Muscle of back (tissue), 13 donors: ENCODE results near the gene MYO1E. TPM values are rescaled to one million over a fixed set of nuclear protein-coding genes. Genes with fewer than 3 reads are reported as not detected.
"Not testable (repeated sequence)": the region's sequence is repeated elsewhere in the genome, so short reads cannot be mapped to it uniquely, and the experiment has no call there.

Source experiments
- DNase-seq, 3 donors: peaks; one replicate each; pipeline versions ENCODE4 v3.0.0 to v3.0.0-alpha.2; 2013
- long read RNA-seq, 9 donors: transcript quantifications; one replicate each; lab custom pipeline, GENCODE V29; 2026
- polyA plus RNA-seq, 10 donors: library from polyadenylated mRNA; unstranded; fragments of 120-200 nt; gene quantifications; one replicate each; pipeline ENCODE4 v1.2.1, GENCODE V29; 2013; ENCODE audit not compliant: insufficient read length in 10 of 10

The MYO1E gene
- 10 to 100 TPM; 30.4 to 45.6 (median 41.7) TPM for polyA plus RNA-seq
- long read RNA-seq, donor 1, partial matches to known transcripts: 8 of 8 reads
- long read RNA-seq, donor 1, other reads (novel, unspliced or antisense): 0 of 8 reads
- long read RNA-seq, donor 2, full-length matches to known transcripts: 1 of 1 reads
- long read RNA-seq, donor 2, partial matches to known transcripts: 0 of 1 reads
- long read RNA-seq, donor 2, other reads (novel, unspliced or antisense): 0 of 1 reads
- long read RNA-seq, donor 3: 0 reads
- long read RNA-seq, donor 4, partial matches to known transcripts: 8 of 8 reads
- long read RNA-seq, donor 4, other reads (novel, unspliced or antisense): 0 of 8 reads
- long read RNA-seq, donor 5, partial matches to known transcripts: 5 of 5 reads
- long read RNA-seq, donor 5, other reads (novel, unspliced or antisense): 0 of 5 reads
- long read RNA-seq, donor 6, partial matches to known transcripts: 11 of 11 reads
- long read RNA-seq, donor 6, other reads (novel, unspliced or antisense): 0 of 11 reads
- long read RNA-seq, donor 7, partial matches to known transcripts: 0 of 1 reads
- long read RNA-seq, donor 7, other reads (novel, unspliced or antisense): 0 of 1 reads
- long read RNA-seq, donor 8: 0 reads
- long read RNA-seq, donor 9: 0 reads

GRCh38 chr15:59372352-59373211 is at the start of gene MYO1E:
MYO1E (minus strand) TSS chr15:59372871; CDS start chr15:59372500, 371 bp downstream.
- peak; percentile 96 to 98 (median 98) for DNase-seq

GRCh38 chr15:59420986-59421618 is 48.4 kb upstream of the MYO1E start:
- peak in 1 of 3 donors; percentile 60 for DNase-seq

- DNase-seq: no peak
Measured at GRCh38 chr15:59420108-59420507, 47.4 kb upstream of the MYO1E start.

GRCh38 chr15:59419170-59419569 is 46.5 kb upstream of the MYO1E start:
- no peak for DNase-seq

GRCh38 chr15:59416816-59417215 is 44.1 kb upstream of the MYO1E start:
- no peak for DNase-seq

- DNase-seq: no peak
Measured at GRCh38 chr15:59413577-59413976, 40.9 kb upstream of the MYO1E start.

GRCh38 chr15:59410391-59410896 is 37.8 kb upstream of the MYO1E start:
- peak in 2 of 3 donors; percentile 10 to 30 for DNase-seq

GRCh38 chr15:59407946-59408345 is 35.3 kb upstream of the MYO1E start:
- no peak for DNase-seq

- no peak for DNase-seq
Measured at GRCh38 chr15:59406446-59406845, 33.8 kb upstream of the MYO1E start.

- no peak for DNase-seq
Measured at GRCh38 chr15:59405079-59405478, 32.4 kb upstream of the MYO1E start.

GRCh38 chr15:59401824-59402569 is 29.3 kb upstream of the MYO1E start:
- no peak for DNase-seq

GRCh38 chr15:59401051-59401823 is 28.6 kb upstream of the MYO1E start:
- not testable (repeated sequence) for DNase-seq

- DNase-seq: no peak
Measured at GRCh38 chr15:59400103-59400813, 27.6 kb upstream of the MYO1E start.

- peak in 1 of 3 donors; percentile 26 for DNase-seq
Measured at GRCh38 chr15:59399465-59400102, 26.9 kb upstream of the MYO1E start.

- no peak for DNase-seq
Measured at GRCh38 chr15:59398220-59398619, 25.5 kb upstream of the MYO1E start.

GRCh38 chr15:59396679-59397078 is 24.0 kb upstream of the MYO1E start:
- DNase-seq: no peak

- DNase-seq: no peak
Measured at GRCh38 chr15:59396211-59396610, 23.5 kb upstream of the MYO1E start.

- DNase-seq: no peak
Measured at GRCh38 chr15:59394166-59394661, 21.5 kb upstream of the MYO1E start.
